Panc1 (cell line): ENCODE results near the gene SRSF2.

Experiments used
- CTCF ChIP-seq: fragments of 450-650 bp; IDR thresholded peaks from 2 replicates; pipeline ENCODE4 v1.5.1; 2017; ENCODE audit warnings: mild to moderate bottlenecking
- POLR2AphosphoS5 ChIP-seq: IDR thresholded peaks from 2 replicates; pipeline ENCODE4 v1.6.1; 2012; ENCODE audit warnings: mild to moderate bottlenecking, low read depth, low read length, moderate library complexity
- TF ChIP-seq, protein P1 (sequence below), 2 experiments: IDR thresholded peaks; 2 replicates each; pipeline ENCODE4 v1.6.1; 2011 to 2012; ENCODE audit warnings: low read depth in 2 of 2, control low read depth in 1 of 2, low read length in 1 of 2, mild to moderate bottlenecking in 1 of 2, moderate library complexity in 1 of 2; ENCODE audit not compliant: insufficient read depth in 1 of 2

DNA sequence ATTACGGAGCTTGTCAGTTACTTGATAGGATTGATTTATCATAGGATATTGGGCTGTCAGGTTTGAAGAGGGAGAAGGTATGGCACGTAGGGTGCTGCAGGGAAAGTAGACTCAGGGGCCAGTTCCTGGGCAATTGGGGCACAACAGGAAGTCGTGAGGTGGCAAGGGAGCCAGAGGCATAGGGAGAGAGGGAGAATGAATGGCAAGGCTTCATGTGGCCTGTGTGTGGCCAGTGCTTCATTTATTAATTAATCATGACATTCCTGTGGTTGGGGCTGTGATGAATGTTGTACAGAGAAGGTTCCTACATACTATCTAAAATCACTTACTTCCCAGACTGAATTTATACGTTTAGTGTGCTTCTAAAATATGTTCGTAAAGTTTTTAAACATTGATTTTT, 20.1 kb upstream of the SRSF2 start:
- no peak for TF ChIP-seq CTCF
- no peak for TF ChIP-seq POLR2AphosphoS5
- TF ChIP-seq, protein P1, sequence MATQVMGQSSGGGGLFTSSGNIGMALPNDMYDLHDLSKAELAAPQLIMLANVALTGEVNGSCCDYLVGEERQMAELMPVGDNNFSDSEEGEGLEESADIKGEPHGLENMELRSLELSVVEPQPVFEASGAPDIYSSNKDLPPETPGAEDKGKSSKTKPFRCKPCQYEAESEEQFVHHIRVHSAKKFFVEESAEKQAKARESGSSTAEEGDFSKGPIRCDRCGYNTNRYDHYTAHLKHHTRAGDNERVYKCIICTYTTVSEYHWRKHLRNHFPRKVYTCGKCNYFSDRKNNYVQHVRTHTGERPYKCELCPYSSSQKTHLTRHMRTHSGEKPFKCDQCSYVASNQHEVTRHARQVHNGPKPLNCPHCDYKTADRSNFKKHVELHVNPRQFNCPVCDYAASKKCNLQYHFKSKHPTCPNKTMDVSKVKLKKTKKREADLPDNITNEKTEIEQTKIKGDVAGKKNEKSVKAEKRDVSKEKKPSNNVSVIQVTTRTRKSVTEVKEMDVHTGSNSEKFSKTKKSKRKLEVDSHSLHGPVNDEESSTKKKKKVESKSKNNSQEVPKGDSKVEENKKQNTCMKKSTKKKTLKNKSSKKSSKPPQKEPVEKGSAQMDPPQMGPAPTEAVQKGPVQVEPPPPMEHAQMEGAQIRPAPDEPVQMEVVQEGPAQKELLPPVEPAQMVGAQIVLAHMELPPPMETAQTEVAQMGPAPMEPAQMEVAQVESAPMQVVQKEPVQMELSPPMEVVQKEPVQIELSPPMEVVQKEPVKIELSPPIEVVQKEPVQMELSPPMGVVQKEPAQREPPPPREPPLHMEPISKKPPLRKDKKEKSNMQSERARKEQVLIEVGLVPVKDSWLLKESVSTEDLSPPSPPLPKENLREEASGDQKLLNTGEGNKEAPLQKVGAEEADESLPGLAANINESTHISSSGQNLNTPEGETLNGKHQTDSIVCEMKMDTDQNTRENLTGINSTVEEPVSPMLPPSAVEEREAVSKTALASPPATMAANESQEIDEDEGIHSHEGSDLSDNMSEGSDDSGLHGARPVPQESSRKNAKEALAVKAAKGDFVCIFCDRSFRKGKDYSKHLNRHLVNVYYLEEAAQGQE (IDR thresholded peaks at IDR 0.05; ENCODE audit: insufficient read depth in 1 of 2, low read depth in 2 of 2, low read length in 1 of 2), result no peak
